Stimulated activated CD8-positive, alpha-beta memory T cell treated with anti-CD3 and anti-CD28 coated beads, Interleukin-12 subunit alpha, Interleukin-12 subunit beta, amount 100 ng/mL, for 24 hours (primary cell): ENCODE data around the gene ALDH4A1.
"Not testable (repeated sequence)": the region's sequence is repeated elsewhere in the genome, so short reads cannot be mapped to it uniquely, and the experiment has no call there.

Experiments
- DNase-seq: peaks from one replicate; pipeline ENCODE4 v3.0.0-alpha.2; 2020; ENCODE audit errors: extremely low read depth

ALDH4A1 gene

GRCh38 chr1:18901147-18901951 lies 1.0 kb downstream of the ALDH4A1 start:
- DNase-seq: no peak

GRCh38 chr1:18900303-18900841 lies 2.0 kb downstream of the ALDH4A1 start:
- no peak for DNase-seq

- no peak for DNase-seq
Observed at GRCh38 chr1:18899363-18900049, 2.8 kb downstream of the ALDH4A1 start.

- DNase-seq: no peak
Observed at GRCh38 chr1:18898567-18898966, 3.8 kb downstream of the ALDH4A1 start.

GRCh38 chr1:18895317-18895716 lies 7.0 kb downstream of the ALDH4A1 start:
- no peak for DNase-seq

GRCh38 chr1:18893120-18893519 lies 9.2 kb downstream of the ALDH4A1 start:
- no peak for DNase-seq

- not testable (repeated sequence) for DNase-seq
Observed at GRCh38 chr1:18891858-18892257, 10.5 kb downstream of the ALDH4A1 start.

GRCh38 chr1:18891426-18891780 lies 11.0 kb downstream of the ALDH4A1 start:
- DNase-seq: no peak

GRCh38 chr1:18890706-18891425 lies 11.5 kb downstream of the ALDH4A1 start:
- no peak for DNase-seq

- no peak for DNase-seq
Observed at GRCh38 chr1:18886003-18886335, 16.4 kb downstream of the ALDH4A1 start.

GRCh38 chr1:18885311-18886002 lies 16.9 kb downstream of the ALDH4A1 start:
- DNase-seq: no peak

GRCh38 chr1:18884727-18885126 lies 17.6 kb downstream of the ALDH4A1 start:
- DNase-seq: no peak

GRCh38 chr1:18884419-18884717 lies 18.0 kb downstream of the ALDH4A1 start:
- DNase-seq: no peak

- peak; percentile 24 for DNase-seq
Observed at GRCh38 chr1:18883636-18884418, 18.5 kb downstream of the ALDH4A1 start.

- no peak for DNase-seq
Observed at GRCh38 chr1:18883079-18883478, 19.3 kb downstream of the ALDH4A1 start.

- no peak for DNase-seq
Observed at GRCh38 chr1:18882486-18882885, 19.9 kb downstream of the ALDH4A1 start.

GRCh38 chr1:18881642-18882431 lies 20.5 kb downstream of the ALDH4A1 start:
- DNase-seq: no peak

GRCh38 chr1:18881164-18881563 lies 21.2 kb downstream of the ALDH4A1 start:
- DNase-seq: no peak

- no peak for DNase-seq
Observed at GRCh38 chr1:18880585-18880984, 21.8 kb downstream of the ALDH4A1 start.

- DNase-seq: no peak
Observed at GRCh38 chr1:18879791-18880309, 22.5 kb downstream of the ALDH4A1 start.
